Prostate gland (tissue), 2 donors: ENCODE data around the gene FHIT.

Experiments
- POLR2A ChIP-seq: fragments of 450-650 bp; IDR thresholded peaks from one replicate; pipeline ENCODE4 v1.6.1; 2016; ENCODE audit warnings: antibody characterized with exemption, mild to moderate bottlenecking
- POLR2AphosphoS5 ChIP-seq: sonication (generic); formaldehyde crosslinking; IDR thresholded peaks from one replicate; pipeline ENCODE4 v1.6.1; 2017; ENCODE audit warnings: antibody characterized with exemption
- TF ChIP-seq, protein P1 (sequence below), 4 experiments: fragments of 200-600 bp in 2 of 4; fragments of 450-650 bp in 2 of 4; sonication (generic) in 2 of 4; IDR thresholded peaks; 1 replicate in 3 of 4; 2 replicates in 1 of 4; pipeline ENCODE4 v1.5.1; 2016 to 2019; ENCODE audit warnings: antibody characterized with exemption in 4 of 4, mild to moderate bottlenecking in 2 of 4, moderate library complexity in 2 of 4

DNA sequence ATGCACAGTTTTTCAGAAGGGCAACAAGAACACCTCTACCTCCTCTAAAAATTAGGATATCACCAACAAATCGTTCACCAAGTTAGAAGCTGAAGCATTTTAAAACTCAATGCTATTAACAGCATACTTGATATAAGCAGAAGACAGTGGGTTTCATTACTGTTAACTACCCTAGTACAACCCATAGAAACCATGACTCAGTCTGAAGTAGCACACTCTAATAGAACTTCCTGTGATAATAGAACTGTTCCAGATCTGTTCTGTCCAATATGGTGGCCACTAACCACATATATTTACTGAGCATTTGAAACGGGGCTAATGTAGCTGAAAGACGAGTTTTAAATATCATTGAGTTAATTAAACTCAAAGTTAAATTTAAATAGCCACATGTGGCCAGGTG lies 1075.6 kb downstream of the FHIT start:
- TF ChIP-seq POLR2A (no peak), POLR2AphosphoS5 (no peak)
- TF ChIP-seq, protein P1, sequence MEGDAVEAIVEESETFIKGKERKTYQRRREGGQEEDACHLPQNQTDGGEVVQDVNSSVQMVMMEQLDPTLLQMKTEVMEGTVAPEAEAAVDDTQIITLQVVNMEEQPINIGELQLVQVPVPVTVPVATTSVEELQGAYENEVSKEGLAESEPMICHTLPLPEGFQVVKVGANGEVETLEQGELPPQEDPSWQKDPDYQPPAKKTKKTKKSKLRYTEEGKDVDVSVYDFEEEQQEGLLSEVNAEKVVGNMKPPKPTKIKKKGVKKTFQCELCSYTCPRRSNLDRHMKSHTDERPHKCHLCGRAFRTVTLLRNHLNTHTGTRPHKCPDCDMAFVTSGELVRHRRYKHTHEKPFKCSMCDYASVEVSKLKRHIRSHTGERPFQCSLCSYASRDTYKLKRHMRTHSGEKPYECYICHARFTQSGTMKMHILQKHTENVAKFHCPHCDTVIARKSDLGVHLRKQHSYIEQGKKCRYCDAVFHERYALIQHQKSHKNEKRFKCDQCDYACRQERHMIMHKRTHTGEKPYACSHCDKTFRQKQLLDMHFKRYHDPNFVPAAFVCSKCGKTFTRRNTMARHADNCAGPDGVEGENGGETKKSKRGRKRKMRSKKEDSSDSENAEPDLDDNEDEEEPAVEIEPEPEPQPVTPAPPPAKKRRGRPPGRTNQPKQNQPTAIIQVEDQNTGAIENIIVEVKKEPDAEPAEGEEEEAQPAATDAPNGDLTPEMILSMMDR (IDR thresholded peaks at IDR 0.05) = no peak
